Omental fat pad (tissue), 4 donors: Measurements from ENCODE around the gene RAMP3. TPM values are rescaled to one million over a fixed set of nuclear protein-coding genes. Genes with fewer than 3 reads are reported as not detected.

ENCODE experiments used
- ATAC-seq: fragments of 150-250 bp; one replicate; pipeline ENCODE4 v1.9.1; 2016; ENCODE audit warnings: mild to moderate bottlenecking, moderate library complexity; ENCODE audit not compliant: low FRiP score
- DNase-seq: peaks from one replicate; pipeline ENCODE4 v3.0.0-alpha.2; 2019; ENCODE audit warnings: low spot score
- total RNA-seq, 4 donors: library from RNA; depleted of rRNA; stranded (reverse); fragments of >200 nt; gene quantifications; one replicate each; pipeline ENCODE4 v1.1.0, GENCODE V29; 2016
- TF ChIP-seq, protein P1 (sequence below), 3 donors: fragments of 450-650 bp; IDR thresholded peaks; one replicate each; pipeline ENCODE4 v1.5.1; 2016 to 2017; ENCODE audit warnings: antibody characterized with exemption in 3 of 3, mild to moderate bottlenecking in 3 of 3, moderate library complexity in 2 of 3

RAMP3 gene
- total RNA-seq, 4 donors from 2014 or later, result 24.6 to 310 (median 124) TPM

DNA sequence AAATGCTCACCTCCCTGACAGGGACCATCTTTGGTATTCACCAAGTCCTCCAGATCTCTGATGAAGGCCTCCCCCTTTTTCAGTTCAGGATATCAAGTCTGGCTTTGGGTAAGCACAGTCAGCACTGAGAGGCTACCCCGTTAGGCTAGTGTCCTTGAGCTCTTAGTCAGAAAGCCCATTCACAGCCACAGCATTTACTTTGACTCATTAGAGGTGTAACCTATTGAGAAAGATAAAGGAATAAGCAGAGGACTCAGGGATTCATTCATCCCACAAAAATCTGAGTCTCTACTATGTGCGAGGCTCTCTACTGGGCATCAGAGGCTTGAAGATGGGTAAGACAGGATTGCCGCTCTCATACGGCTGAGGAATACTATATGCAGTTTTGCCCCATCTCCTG, 14.0 kb upstream of the RAMP3 start:
- DNase-seq, result no peak
- ATAC-seq, result no peak
- TF ChIP-seq, protein P1, sequence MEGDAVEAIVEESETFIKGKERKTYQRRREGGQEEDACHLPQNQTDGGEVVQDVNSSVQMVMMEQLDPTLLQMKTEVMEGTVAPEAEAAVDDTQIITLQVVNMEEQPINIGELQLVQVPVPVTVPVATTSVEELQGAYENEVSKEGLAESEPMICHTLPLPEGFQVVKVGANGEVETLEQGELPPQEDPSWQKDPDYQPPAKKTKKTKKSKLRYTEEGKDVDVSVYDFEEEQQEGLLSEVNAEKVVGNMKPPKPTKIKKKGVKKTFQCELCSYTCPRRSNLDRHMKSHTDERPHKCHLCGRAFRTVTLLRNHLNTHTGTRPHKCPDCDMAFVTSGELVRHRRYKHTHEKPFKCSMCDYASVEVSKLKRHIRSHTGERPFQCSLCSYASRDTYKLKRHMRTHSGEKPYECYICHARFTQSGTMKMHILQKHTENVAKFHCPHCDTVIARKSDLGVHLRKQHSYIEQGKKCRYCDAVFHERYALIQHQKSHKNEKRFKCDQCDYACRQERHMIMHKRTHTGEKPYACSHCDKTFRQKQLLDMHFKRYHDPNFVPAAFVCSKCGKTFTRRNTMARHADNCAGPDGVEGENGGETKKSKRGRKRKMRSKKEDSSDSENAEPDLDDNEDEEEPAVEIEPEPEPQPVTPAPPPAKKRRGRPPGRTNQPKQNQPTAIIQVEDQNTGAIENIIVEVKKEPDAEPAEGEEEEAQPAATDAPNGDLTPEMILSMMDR (IDR thresholded peaks at IDR 0.05), result no peak

DNA sequence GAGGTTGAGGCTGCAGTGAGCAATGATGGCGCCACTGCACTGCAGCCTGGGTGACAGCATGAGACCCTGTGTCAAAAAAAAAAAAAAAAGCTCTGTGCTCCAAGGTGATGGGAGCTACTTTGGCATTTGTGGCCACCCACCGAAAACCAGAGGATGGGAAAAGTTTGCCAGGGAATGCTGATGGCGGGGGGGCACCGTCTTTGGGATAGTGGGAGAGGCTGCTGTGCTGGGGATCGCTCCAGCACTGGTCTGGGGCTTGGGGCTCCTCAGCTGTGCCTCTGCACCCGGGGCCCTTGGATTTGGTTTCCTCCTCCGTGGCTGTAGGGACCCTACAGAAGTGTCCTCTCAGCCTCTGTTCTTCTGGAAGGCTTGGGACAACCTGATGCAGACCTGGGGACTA, 11.7 kb upstream of the RAMP3 start:
- no peak for DNase-seq
- no peak for ATAC-seq
- TF ChIP-seq, protein P1 (IDR thresholded peaks at IDR 0.05), result no peak

- TF ChIP-seq, protein P1 (IDR thresholded peaks at IDR 0.05), result no peak
- ATAC-seq (no peak), DNase-seq (no peak)
Measured at GRCh38 chr7:45146531-45147379, 10.8 kb upstream of the RAMP3 start.

DNA sequence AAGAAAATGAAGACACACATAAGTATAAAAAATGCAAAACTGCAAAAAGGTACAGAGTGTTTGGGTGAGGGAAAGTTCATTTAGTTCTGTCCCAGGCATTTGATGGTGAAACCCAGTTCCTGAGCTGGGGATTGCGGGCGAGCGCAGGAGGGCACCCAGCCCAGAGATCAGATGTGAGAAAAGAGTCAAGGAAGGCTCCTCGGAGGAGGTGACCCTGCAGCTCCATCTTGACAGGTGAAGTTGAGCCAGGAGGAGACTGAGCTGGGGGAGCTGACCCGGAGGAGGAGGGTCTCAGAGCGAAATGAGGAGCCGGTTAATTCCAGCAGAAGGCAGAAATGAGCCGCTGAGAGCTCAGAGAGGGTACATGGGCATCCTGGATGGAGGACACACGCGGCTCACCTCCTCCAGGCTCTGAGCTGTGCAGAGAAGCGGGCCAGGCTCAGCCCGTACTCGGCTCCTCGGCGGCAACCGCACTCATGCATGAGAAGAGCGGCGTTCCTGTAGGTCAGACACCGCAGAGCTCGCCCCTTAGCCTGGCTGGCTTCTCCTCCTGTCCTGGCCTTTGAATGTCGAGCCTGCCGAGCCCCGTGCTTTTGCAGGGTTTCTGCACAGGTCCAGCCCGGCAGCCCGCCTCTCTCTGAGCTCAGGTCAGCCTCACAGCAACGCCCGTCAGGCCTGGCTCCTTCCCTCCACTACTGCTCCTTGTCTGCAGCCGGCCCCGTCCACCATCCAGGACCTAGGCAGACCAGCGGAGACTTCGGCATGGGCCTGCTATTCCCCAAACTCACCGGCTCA, 9.5 kb upstream of the RAMP3 start:
- ATAC-seq, result no peak
- TF ChIP-seq, protein P1 (IDR thresholded peaks at IDR 0.05), result no peak
- no peak for DNase-seq

DNA sequence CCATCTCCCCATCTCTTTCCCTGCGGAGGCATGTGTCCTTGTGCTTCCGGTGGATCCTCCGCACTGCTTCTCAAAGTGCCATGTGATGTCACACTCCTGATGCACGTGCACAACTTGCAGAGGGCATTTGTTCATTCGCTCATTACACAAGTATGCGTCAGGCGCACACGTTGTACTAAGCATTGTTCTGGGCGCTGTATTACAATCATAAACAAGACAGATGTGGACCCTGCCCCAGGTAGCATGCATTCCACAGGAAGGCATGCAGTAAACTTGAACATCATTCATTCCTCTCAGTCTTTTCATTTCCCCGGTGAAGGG, 9.0 kb upstream of the RAMP3 start:
- DNase-seq (no peak), ATAC-seq (no peak)
- TF ChIP-seq, protein P1 (IDR thresholded peaks at IDR 0.05), result no peak

DNA sequence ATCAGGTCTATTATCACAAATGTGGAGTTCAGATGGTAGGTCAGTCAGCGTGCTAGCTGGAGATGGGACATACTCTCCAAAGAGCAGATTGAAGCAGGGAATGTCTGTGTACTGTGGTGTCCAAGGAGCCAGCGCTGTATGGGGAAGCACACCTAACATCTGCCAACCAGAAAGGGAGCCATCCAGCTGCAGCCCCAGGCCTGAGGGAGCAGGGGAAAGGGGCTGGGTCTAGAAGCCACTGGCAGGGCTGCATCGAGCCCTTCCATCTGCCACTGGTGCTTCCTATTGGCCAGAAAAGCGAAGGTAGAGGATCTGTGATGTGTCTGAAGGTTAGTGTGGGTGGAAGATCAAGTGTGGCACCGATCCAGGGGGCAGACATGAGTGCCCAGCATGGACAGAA, 8.0 kb upstream of the RAMP3 start:
- DNase-seq (no peak), ATAC-seq (no peak)
- TF ChIP-seq, protein P1 (IDR thresholded peaks at IDR 0.05), result no peak
